Aortic smooth muscle cell (primary cell): ENCODE measurements around the gene WASL. TPM values are rescaled to one million over a fixed set of nuclear protein-coding genes. Genes with fewer than 3 reads are reported as not detected.

Experiments
- total RNA-seq: library from RNA; depleted of rRNA; stranded (reverse); fragments of >200 nt; gene quantifications from 2 replicates; pipeline ENCODE4 v1.2.3, GENCODE V29; 2014

The WASL gene
- total RNA-seq, result 9.5 and 14.5 TPM in 2 replicates

DNA sequence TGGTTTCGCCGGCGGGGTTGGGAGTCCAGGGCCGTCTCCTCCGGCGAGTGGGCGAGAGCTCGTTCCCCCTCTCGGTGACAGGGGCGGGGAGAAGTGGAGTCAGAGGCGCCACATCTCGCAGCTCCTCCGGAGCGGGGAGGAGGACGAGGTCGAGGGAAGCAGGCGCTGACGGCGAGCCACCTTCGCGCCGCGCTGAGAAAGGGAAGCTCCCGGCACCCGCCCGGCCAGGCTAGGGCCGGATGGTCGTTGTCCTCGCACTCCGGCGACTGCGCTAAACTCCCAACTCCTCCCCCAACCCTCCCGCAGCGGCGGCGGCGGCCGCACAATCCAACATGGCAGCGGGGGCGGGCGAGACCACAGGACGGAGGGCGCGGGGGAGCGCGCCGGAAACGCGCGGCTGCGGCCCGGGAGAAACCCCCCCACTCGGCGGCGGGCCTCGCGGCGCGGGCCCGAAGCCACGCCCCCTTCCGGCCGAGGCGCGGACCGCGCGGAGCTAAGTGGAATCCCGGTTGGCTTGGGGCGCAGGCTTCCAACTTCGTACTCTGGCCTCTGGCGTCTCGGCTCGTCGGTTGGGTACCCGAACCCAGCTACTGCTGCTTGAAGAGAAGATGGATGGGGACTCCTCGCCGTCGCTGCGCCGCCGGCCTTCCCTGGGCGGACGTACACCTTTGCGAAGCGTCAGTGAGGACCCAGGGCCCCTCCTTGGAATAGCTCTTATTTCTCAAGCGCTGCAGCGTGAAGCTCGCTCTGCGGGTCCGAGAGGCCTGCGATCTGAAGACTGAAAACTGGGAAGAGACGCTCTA, at the start of gene WASL:
TSS of gene WASL (minus strand) at position 270 of the 803 bp plus-strand sequence. CDS start at position 1, 269 bp downstream.

GRCh38 chr7:123655614-123656013, 93.2 kb downstream of the WASL start, which contains the start of gene LMOD2:
Gene LMOD2 (plus strand): TSS chr7:123655866. CDS start chr7:123655964, 98 bp downstream.

Other genes with a start within 250 kb of the WASL start
- gene IQUB, start 214.4 kb downstream of the WASL start, total RNA-seq, result 0.53 and 0.75 TPM in 2 replicates
- gene NDUFA5, start 191.2 kb downstream of the WASL start, total RNA-seq, result 43.6 and 57.7 TPM in 2 replicates
- gene ASB15, start 147.2 kb downstream of the WASL start, total RNA-seq, result not detected in 2 replicates
- not detected in 2 replicates for gene LMOD2, start 93.1 kb downstream of the WASL start, total RNA-seq
- gene HYAL4, start 96.2 kb upstream of the WASL start, total RNA-seq, result not detected in 2 replicates
- gene SPAM1, start 176.2 kb upstream of the WASL start, total RNA-seq, result not detected in 2 replicates